T1000 (cell line): ENCODE data around the gene NKX6-2.
"Not testable (repeated sequence)": the region's sequence is repeated elsewhere in the genome, so short reads cannot be mapped to it uniquely, and the experiment has no call there.

ENCODE experiments used
- DNase-seq: peaks from one replicate; lab custom pipeline; 2025; ENCODE audit warnings: mixed read lengths; lab: John Stamatoyannopoulos, UW

NKX6-2 gene

GRCh38 chr10:132797986-132798385, 12.0 kb upstream of the NKX6-2 start:
- DNase-seq = not testable (repeated sequence)

GRCh38 chr10:132796846-132797245, 10.9 kb upstream of the NKX6-2 start:
- DNase-seq = no peak

- no peak for DNase-seq
These were observed 8.2 kb upstream of the NKX6-2 start for GRCh38 chr10:132793871-132794849.

- DNase-seq = no peak
These were observed 7.3 kb upstream of the NKX6-2 start for GRCh38 chr10:132793213-132793612.

GRCh38 chr10:132792796-132793195, 6.8 kb upstream of the NKX6-2 start:
- DNase-seq = no peak

GRCh38 chr10:132792099-132792498, 6.2 kb upstream of the NKX6-2 start:
- not testable (repeated sequence) for DNase-seq

- DNase-seq = no peak
These were observed 5.2 kb upstream of the NKX6-2 start for GRCh38 chr10:132790934-132791829.

- DNase-seq = no peak
These were observed 4.5 kb upstream of the NKX6-2 start for GRCh38 chr10:132790470-132790869.

GRCh38 chr10:132789659-132790148, 3.8 kb upstream of the NKX6-2 start:
- no peak for DNase-seq

- DNase-seq = no peak
These were observed 2.9 kb upstream of the NKX6-2 start for GRCh38 chr10:132788831-132789219.

- DNase-seq = no peak
These were observed 2.4 kb upstream of the NKX6-2 start for GRCh38 chr10:132788180-132788830.

GRCh38 chr10:132787495-132788179, 1.7 kb upstream of the NKX6-2 start:
- DNase-seq = no peak

- DNase-seq = no peak
These were observed 1.0 kb upstream of the NKX6-2 start for GRCh38 chr10:132786884-132787494.

- no peak for DNase-seq
These were observed 533 bp upstream of the NKX6-2 start for GRCh38 chr10:132786476-132786883.

GRCh38 chr10:132784866-132785722, 853 bp downstream of the NKX6-2 start:
- no peak for DNase-seq

- no peak for DNase-seq
These were observed 1.7 kb downstream of the NKX6-2 start for GRCh38 chr10:132783940-132784865.

- DNase-seq = no peak
These were observed 2.6 kb downstream of the NKX6-2 start for GRCh38 chr10:132783165-132783939.

GRCh38 chr10:132781556-132781955, 4.4 kb downstream of the NKX6-2 start:
- DNase-seq = no peak
